ENCODE data around the gene NBL1. TPM values are rescaled to one million over a fixed set of nuclear protein-coding genes. Genes with fewer than 3 reads are reported as not detected.

NBL1 gene
- total RNA-seq, 5 donors from 2014 or later (not counting 1 experiment from before 2014, with no cell fraction given), result 11.4 to 38.1 (median 13.7) TPM

DNA sequence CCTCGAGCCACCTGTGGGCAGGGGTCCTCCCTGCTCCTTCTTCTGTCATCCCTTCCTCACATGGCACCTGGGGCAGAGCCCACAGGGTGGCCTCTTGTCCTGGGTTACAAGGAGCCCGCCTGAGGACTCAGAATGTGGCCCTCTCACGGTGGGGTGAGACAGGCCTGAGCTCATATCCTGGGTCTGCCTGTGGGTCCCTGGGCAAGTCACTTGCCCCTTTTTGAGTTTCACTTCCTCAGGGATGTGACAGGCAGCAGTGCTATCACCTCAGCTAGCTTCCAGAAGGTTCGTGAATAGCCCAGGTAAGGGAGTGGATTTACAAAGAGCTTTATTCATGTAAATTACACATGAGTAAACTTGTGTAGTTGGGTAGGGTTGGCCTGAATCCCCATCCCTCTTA, 54.1 kb downstream of the NBL1 start:
- H3K27ac ChIP-seq (ENCODE audit: low read length), result no peak overlapping the region
- no peaks in the 10 kb centered on the region for H3K27me3 ChIP-seq (replicated peaks in 1 of 2; ENCODE audit: control insufficient read depth in 2 of 2, extremely low read depth in 1 of 2, insufficient read depth in 2 of 2, low read length in 1 of 2)
- ATAC-seq (replicated peaks in 1 of 4), result no peak
- H3K36me3 ChIP-seq (ENCODE audit: control insufficient read depth in 2 of 2, extremely low read depth in 1 of 2, insufficient read depth in 1 of 2, low read length in 1 of 2), result peaks cover 0 to 24% of the 10 kb centered on the region in 2 donors
- no peaks in the 10 kb centered on the region for H3K9me3 Mint-ChIP-seq
- H3K27ac Mint-ChIP-seq, result no peak overlapping the region
- DNase-seq, result no peak
- ChIA-PET POLR2A (interaction anchor here in 1 of 2 donors (0.6 kb wide), 1 partner anchor 207 kb away, joined by 4 read pairs; no protein-coding TSS in a partner anchor), CTCF (no interaction called here)
- no peak overlapping the region for H3K4me3 ChIP-seq (ENCODE audit: control insufficient read depth in 1 of 2, extremely low read depth in 1 of 2, low read length in 1 of 2)
- no peaks in the 10 kb centered on the region for H3K27me3 Mint-ChIP-seq
- peaks cover 0 to 3% (median 0%) of the 10 kb centered on the region in 3 donors for H3K4me1 Mint-ChIP-seq
- no peaks in the 10 kb centered on the region for H3K9me3 ChIP-seq
- no peak overlapping the region for H3K4me3 Mint-ChIP-seq
- peaks cover 26% of the 10 kb centered on the region for H3K36me3 Mint-ChIP-seq
- H3K4me1 ChIP-seq (ENCODE audit: control insufficient read depth in 1 of 2, extremely low read depth in 1 of 2, insufficient read depth in 2 of 2, low read length in 2 of 2), result no peaks in the 10 kb centered on the region
- 90% methylated on average over 3 of the region's 4 CpGs for WGBS (ENCODE audit: insufficient coverage)

DNA sequence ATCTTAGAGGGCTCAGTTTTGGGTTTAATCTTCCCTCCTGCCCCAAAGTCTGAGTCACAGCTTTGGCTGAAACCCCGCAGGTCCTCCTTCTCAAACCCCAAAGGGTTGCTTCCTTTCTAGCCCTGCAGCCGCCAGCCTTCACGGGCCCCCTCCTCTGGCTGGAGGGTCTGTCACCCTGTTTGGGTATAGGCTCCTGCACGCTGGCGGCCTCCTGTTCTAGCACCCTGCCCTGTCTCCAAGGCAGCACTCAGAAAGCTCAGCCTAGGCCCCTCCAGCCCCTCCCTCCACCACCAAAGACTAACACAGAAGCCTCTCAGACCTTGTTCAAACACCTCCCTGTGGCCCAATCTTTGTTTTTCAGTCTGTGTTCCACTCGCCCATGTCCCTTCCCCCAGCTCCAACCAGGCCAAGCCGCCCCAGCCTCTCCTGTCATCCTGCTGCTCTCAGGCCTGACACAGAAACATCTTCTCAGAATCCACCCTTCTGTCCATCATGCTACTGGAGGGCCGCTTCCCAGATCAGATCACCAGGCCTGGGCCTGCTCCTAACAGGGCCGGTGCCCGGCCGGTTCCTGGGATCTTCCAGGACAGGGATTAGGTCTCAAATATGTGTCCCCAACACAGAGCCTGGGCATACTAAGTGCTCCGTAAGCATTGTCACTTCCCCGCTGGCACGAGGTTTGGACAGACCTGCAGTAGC, 56.1 kb downstream of the NBL1 start:
- H3K27me3 ChIP-seq (replicated peaks in 1 of 2; ENCODE audit: control insufficient read depth in 2 of 2, extremely low read depth in 1 of 2, insufficient read depth in 2 of 2, low read length in 1 of 2), result no peaks in the 10 kb centered on the region
- no peak for DNase-seq
- POLR2A ChIA-PET, result no interaction called here
- Mint-ChIP-seq H3K9me3 (no peaks in the 10 kb centered on the region), H3K4me3 (no peak overlapping the region), H3K27me3 (no peaks in the 10 kb centered on the region), H3K27ac (no peak overlapping the region), H3K36me3 (peaks cover 18% of the 10 kb centered on the region), H3K4me1 (peaks cover 5 to 18% (median 9%) of the 10 kb centered on the region in 3 donors)
- H3K27ac ChIP-seq (ENCODE audit: low read length), result no peak overlapping the region
- 95% methylated on average over 14 of the region's 14 CpGs for WGBS (ENCODE audit: insufficient coverage)
- H3K4me3 ChIP-seq (ENCODE audit: control insufficient read depth in 1 of 2, extremely low read depth in 1 of 2, low read length in 1 of 2), result no peak overlapping the region
- ATAC-seq (replicated peaks in 1 of 4), result no peak
- H3K9me3 ChIP-seq, result no peaks in the 10 kb centered on the region
- peaks cover 0 to 13% of the 10 kb centered on the region in 2 donors for H3K36me3 ChIP-seq (ENCODE audit: control insufficient read depth in 2 of 2, extremely low read depth in 1 of 2, insufficient read depth in 1 of 2, low read length in 1 of 2)
- peaks cover 2 to 13% of the 10 kb centered on the region in 2 experiments for H3K4me1 ChIP-seq (ENCODE audit: control insufficient read depth in 1 of 2, extremely low read depth in 1 of 2, insufficient read depth in 2 of 2, low read length in 2 of 2)
- CTCF ChIA-PET, result no interaction called here

DNA sequence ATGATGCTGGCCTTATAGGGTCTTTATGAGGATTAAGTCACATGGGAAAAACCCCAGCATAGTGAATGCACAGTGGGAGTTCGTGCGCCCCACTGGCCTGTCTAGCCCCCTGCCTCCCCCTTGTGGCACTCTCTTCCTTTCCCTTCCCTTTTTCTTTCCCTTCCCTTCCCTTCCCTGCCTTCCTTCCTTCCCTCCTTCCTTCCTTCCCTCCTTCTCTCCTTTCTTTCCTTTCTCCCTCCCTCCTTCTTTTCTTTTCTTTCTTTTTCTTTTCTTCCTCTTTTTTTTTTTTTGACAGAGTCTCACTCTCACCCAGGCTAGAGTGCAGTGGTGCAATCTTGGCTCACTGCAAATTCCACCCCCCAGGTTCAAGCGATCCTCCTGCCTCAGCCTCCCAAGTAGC, 59.2 kb downstream of the NBL1 start:
- no peak overlapping the region for H3K27ac Mint-ChIP-seq
- no peaks in the 10 kb centered on the region for H3K27me3 Mint-ChIP-seq
- DNase-seq, result no peak
- CTCF ChIA-PET, result interaction anchor here (0.8 to 4.2 kb wide), 6 partner anchors 9 to 933 kb away, joined by 3 to 60 read pairs (median 6); no protein-coding TSS in a partner anchor
- WGBS (ENCODE audit: insufficient coverage), result 92% methylated on average over 2 of the region's 3 CpGs
- H3K4me1 Mint-ChIP-seq, result peaks cover 5 to 18% (median 9%) of the 10 kb centered on the region in 3 donors
- H3K36me3 ChIP-seq (ENCODE audit: control insufficient read depth in 2 of 2, extremely low read depth in 1 of 2, insufficient read depth in 1 of 2, low read length in 1 of 2), result peaks cover 0 to 12% of the 10 kb centered on the region in 2 donors
- no peaks in the 10 kb centered on the region for H3K9me3 Mint-ChIP-seq
- POLR2A ChIA-PET, result no interaction called here
- H3K4me1 ChIP-seq (ENCODE audit: control insufficient read depth in 1 of 2, extremely low read depth in 1 of 2, insufficient read depth in 2 of 2, low read length in 2 of 2), result peaks cover 2 to 13% of the 10 kb centered on the region in 2 experiments
- H3K27ac ChIP-seq (ENCODE audit: low read length), result no peak overlapping the region
- no peak for ATAC-seq (replicated peaks in 1 of 4)
- H3K9me3 ChIP-seq, result no peaks in the 10 kb centered on the region
- no peak overlapping the region for H3K4me3 Mint-ChIP-seq
- peaks cover 13% of the 10 kb centered on the region for H3K36me3 Mint-ChIP-seq
- no peak overlapping the region for H3K4me3 ChIP-seq (ENCODE audit: control insufficient read depth in 1 of 2, extremely low read depth in 1 of 2, low read length in 1 of 2)
- no peaks in the 10 kb centered on the region for H3K27me3 ChIP-seq (replicated peaks in 1 of 2; ENCODE audit: control insufficient read depth in 2 of 2, extremely low read depth in 1 of 2, insufficient read depth in 2 of 2, low read length in 1 of 2)

DNA sequence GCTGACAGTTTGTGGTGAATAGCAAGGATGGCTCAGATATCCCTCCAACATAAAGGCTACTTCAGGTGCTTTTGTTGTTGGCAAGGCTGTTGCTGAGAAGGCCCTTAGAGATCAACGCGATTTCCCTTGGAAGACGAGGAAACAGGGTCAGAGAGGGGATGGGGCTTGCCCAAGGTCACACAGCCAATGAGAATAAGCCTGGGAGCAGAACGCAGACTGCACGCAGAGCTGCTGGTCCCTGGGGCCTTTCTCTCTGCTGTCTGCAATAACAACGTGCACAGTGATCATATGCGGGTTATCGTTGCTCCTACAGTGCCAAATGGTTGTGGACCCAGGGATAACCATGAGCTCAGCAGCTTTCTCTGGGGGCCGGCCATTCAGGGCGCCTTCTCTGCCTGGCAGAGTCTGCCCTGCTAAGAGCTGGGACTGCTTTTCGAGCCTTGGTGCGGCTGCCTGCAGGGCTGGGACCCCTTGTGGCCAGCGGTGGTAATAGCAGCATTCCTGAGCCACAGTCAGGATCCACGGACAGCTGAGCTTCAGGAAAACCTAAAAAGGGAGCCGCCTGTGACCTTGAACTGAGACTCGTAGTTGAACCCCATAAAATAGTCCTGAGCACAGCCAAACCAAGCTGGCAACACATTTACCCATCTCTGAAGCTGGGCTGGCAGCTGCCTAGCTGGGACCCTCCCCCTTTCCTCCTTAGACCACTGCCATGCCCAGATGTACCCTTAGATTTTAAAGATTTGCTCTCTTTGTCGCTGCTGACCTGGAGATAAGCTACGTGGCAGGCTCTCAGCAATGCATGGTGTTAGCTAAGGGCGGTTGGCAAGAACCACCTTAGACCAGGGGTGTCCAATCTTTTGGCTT, 60.4 kb downstream of the NBL1 start:
- 52% methylated on average over 18 of the region's 19 CpGs for WGBS (ENCODE audit: insufficient coverage)
- ChIA-PET CTCF (interaction anchor here (0.6 to 4.2 kb wide), 12 partner anchors 8 to 363 kb away, joined by 3 to 60 read pairs (median 4); no protein-coding TSS in a partner anchor), POLR2A (interaction anchor here in 1 of 2 donors (1.0 kb wide), 1 partner anchor 44 kb away, joined by 5 read pairs; no protein-coding TSS in a partner anchor)
- H3K36me3 Mint-ChIP-seq, result peaks cover 11% of the 10 kb centered on the region
- no peaks in the 10 kb centered on the region for H3K9me3 Mint-ChIP-seq
- Histone ChIP-seq H3K4me1 (ENCODE audit: control insufficient read depth in 1 of 2, extremely low read depth in 1 of 2, insufficient read depth in 2 of 2, low read length in 2 of 2) (peaks cover 2 to 13% of the 10 kb centered on the region in 2 experiments), H3K9me3 (no peaks in the 10 kb centered on the region), H3K27ac (ENCODE audit: low read length) (no peak overlapping the region), H3K27me3 (replicated peaks in 1 of 2; ENCODE audit: control insufficient read depth in 2 of 2, extremely low read depth in 1 of 2, insufficient read depth in 2 of 2, low read length in 1 of 2) (no peaks in the 10 kb centered on the region), H3K36me3 (ENCODE audit: control insufficient read depth in 2 of 2, extremely low read depth in 1 of 2, insufficient read depth in 1 of 2, low read length in 1 of 2) (peaks cover 0 to 12% of the 10 kb centered on the region in 2 donors), H3K4me3 (ENCODE audit: control insufficient read depth in 1 of 2, extremely low read depth in 1 of 2, low read length in 1 of 2) (no peak overlapping the region)
- no peak overlapping the region for H3K27ac Mint-ChIP-seq
- no peak overlapping the region for H3K4me3 Mint-ChIP-seq
- peak; percentile 70 to 84 (median 76) for ATAC-seq (replicated peaks in 1 of 4)
- DNase-seq, result peak in 33 of 35 experiments; percentile 8 to 74 (median 43)
- H3K27me3 Mint-ChIP-seq, result no peaks in the 10 kb centered on the region
- peaks cover 5 to 18% (median 9%) of the 10 kb centered on the region in 3 donors for H3K4me1 Mint-ChIP-seq

DNA sequence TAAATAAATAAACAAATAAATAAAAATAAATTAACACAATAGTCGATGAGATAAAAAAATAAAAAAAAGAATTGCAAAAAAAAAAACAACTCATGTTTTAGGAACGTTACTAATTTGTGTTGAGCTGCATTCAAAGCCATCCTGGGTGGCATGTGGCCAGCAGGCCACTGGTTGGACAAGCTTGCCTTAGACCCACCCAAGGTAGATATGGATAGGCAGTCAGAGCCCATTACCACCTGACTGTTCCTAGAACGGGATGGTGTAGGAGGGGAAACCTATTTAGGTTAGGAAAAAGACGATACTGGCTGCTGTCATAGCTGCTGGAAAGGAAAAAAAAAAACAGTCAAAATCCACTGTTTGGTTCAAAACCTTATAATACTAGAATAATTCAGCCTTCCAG, 61.4 kb downstream of the NBL1 start:
- ATAC-seq (replicated peaks in 1 of 4) (no peak), DNase-seq (no peak)
- no peak overlapping the region for H3K4me3 ChIP-seq (ENCODE audit: control insufficient read depth in 1 of 2, extremely low read depth in 1 of 2, low read length in 1 of 2)
- no peak overlapping the region for H3K27ac ChIP-seq (ENCODE audit: low read length)
- no peaks in the 10 kb centered on the region for H3K27me3 Mint-ChIP-seq
- CTCF ChIA-PET, result interaction anchor here (0.7 to 4.2 kb wide), 6 partner anchors 11 to 364 kb away, joined by 3 to 60 read pairs (median 4); no protein-coding TSS in a partner anchor
- no peak overlapping the region for H3K4me3 Mint-ChIP-seq
- peaks cover 0 to 3% of the 10 kb centered on the region in 2 donors for H3K36me3 ChIP-seq (ENCODE audit: control insufficient read depth in 2 of 2, extremely low read depth in 1 of 2, insufficient read depth in 1 of 2, low read length in 1 of 2)
- POLR2A ChIA-PET, result interaction anchor here in 1 of 2 donors (0.6 kb wide), 1 partner anchor 285 kb away, joined by 3 read pairs; no protein-coding TSS in a partner anchor
- peaks cover 5 to 21% (median 11%) of the 10 kb centered on the region in 3 donors for H3K4me1 Mint-ChIP-seq
- no peak overlapping the region for H3K27ac Mint-ChIP-seq
- WGBS (ENCODE audit: insufficient coverage), result 78% methylated on average over 1 of the region's 4 CpGs
- H3K36me3 Mint-ChIP-seq, result peaks cover 8% of the 10 kb centered on the region
- H3K9me3 Mint-ChIP-seq, result no peaks in the 10 kb centered on the region
- H3K9me3 ChIP-seq, result no peaks in the 10 kb centered on the region
- H3K27me3 ChIP-seq (replicated peaks in 1 of 2; ENCODE audit: control insufficient read depth in 2 of 2, extremely low read depth in 1 of 2, insufficient read depth in 2 of 2, low read length in 1 of 2), result no peaks in the 10 kb centered on the region
- peaks cover 2 to 13% of the 10 kb centered on the region in 2 experiments for H3K4me1 ChIP-seq (ENCODE audit: control insufficient read depth in 1 of 2, extremely low read depth in 1 of 2, insufficient read depth in 2 of 2, low read length in 2 of 2)

DNA sequence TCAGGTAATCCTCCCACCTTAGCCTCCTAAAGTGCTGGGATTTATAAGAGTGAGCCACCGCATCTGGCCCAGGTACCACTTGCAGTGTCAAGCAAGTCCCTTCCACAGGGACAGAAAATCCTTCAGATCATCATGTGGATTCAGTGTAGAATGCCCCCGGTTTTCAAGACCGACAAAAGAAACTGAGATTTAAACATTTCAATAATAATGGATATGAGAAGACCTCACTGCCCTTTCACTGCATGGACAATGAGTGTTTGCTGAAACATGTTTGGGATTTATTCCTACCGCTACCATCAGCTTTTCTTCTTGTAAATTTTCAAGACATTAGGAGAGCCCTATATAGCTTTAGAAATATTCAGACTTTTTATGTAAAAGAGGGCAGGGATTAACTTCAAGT, 62.0 kb downstream of the NBL1 start:
- H3K9me3 ChIP-seq, result no peaks in the 10 kb centered on the region
- Mint-ChIP-seq H3K4me3 (no peak overlapping the region), H3K36me3 (peaks cover 13% of the 10 kb centered on the region), H3K27ac (no peak overlapping the region), H3K9me3 (no peaks in the 10 kb centered on the region), H3K4me1 (peaks cover 12 to 27% (median 13%) of the 10 kb centered on the region in 3 donors), H3K27me3 (no peaks in the 10 kb centered on the region)
- POLR2A ChIA-PET, result no interaction called here
- CTCF ChIA-PET, result interaction anchor here (0.5 to 4.2 kb wide), 4 partner anchors 12 to 506 kb away, joined by 4 to 60 read pairs (median 28); no protein-coding TSS in a partner anchor
- peaks cover 2 to 18% of the 10 kb centered on the region in 2 experiments for H3K4me1 ChIP-seq (ENCODE audit: control insufficient read depth in 1 of 2, extremely low read depth in 1 of 2, insufficient read depth in 2 of 2, low read length in 2 of 2)
- H3K36me3 ChIP-seq (ENCODE audit: control insufficient read depth in 2 of 2, extremely low read depth in 1 of 2, insufficient read depth in 1 of 2, low read length in 1 of 2), result no peaks in the 10 kb centered on the region
- no peak overlapping the region for H3K4me3 ChIP-seq (ENCODE audit: control insufficient read depth in 1 of 2, extremely low read depth in 1 of 2, low read length in 1 of 2)
- ATAC-seq (replicated peaks in 1 of 4), result no peak
- no peaks in the 10 kb centered on the region for H3K27me3 ChIP-seq (replicated peaks in 1 of 2; ENCODE audit: control insufficient read depth in 2 of 2, extremely low read depth in 1 of 2, insufficient read depth in 2 of 2, low read length in 1 of 2)
- no peak for DNase-seq
- no CpG with 5 or more reads among the region's 4 CpGs for WGBS (ENCODE audit: insufficient coverage)
- H3K27ac ChIP-seq (ENCODE audit: low read length), result no peak overlapping the region

Data from T-cell (primary cell).